SKM-1 (cell line): ENCODE measurements around the gene RARS2.
"Not testable (repeated sequence)": the region's sequence is repeated elsewhere in the genome, so short reads cannot be mapped to it uniquely, and the experiment has no call there.

Source experiments
- DNase-seq: peaks from one replicate; lab custom pipeline; 2025; ENCODE audit not compliant: unreplicated experiment; lab: John Stamatoyannopoulos, UW

RARS2 gene

GRCh38 chr6:87589693-87590416 lies at the start of gene RARS2, which contains the start of gene ORC3:
RARS2 (minus strand) TSS chr6:87589987; CDS start chr6:87589957, 30 bp downstream.
ORC3 (plus strand) TSS chr6:87590135; CDS start chr6:87590169, 34 bp downstream.
- peak; percentile 94 for DNase-seq

GRCh38 chr6:87639373-87639772 lies 49.6 kb upstream of the RARS2 start:
- no peak for DNase-seq

GRCh38 chr6:87637106-87637505 lies 47.3 kb upstream of the RARS2 start:
- no peak for DNase-seq

DNA sequence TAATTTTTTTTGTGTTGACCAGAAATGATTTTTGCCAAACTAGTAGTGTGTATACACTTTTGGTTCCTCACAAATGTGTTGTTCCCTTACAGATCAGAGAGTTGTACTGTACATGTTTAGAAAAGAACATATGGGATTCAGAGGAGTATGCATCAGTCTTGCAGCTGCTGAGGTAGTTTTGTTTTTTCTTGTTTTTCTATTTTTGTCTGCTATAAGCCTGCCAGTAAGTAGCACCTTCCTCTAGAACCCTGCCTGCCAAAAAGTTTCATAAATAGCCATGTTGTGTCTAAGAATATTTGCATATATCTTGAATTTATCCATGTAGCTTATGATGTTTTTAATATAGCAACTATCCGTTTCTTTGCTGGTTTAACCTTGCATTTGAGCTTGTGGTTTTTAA lies 46.5 kb upstream of the RARS2 start:
- no peak for DNase-seq

- no peak for DNase-seq
Measured at GRCh38 chr6:87633851-87634250, 44.1 kb upstream of the RARS2 start.

- no peak for DNase-seq
Measured at GRCh38 chr6:87630746-87631145, 41.0 kb upstream of the RARS2 start.

DNA sequence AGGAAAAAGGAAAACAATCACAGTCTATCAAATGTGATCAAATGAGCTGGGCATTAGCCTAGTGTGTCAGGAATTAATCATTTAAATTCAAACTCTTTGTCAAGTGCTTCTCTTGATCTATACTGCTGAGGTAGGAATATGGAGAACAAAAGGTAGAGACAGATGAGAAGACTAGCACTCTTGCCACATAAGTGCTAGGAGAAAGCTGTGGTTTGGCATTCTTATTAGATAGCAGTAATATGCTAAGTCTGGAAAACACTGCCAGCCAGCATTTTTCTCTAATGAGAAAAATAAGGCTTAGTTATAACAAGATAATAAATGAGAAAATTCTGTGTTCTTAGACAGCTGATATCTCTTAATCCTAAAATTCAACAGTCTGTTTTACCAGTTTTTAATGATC lies 39.1 kb upstream of the RARS2 start:
- no peak for DNase-seq

- no peak for DNase-seq
Measured at GRCh38 chr6:87628424-87628823, 38.6 kb upstream of the RARS2 start.

- no peak for DNase-seq
Measured at GRCh38 chr6:87623248-87623647, 33.5 kb upstream of the RARS2 start.

DNA sequence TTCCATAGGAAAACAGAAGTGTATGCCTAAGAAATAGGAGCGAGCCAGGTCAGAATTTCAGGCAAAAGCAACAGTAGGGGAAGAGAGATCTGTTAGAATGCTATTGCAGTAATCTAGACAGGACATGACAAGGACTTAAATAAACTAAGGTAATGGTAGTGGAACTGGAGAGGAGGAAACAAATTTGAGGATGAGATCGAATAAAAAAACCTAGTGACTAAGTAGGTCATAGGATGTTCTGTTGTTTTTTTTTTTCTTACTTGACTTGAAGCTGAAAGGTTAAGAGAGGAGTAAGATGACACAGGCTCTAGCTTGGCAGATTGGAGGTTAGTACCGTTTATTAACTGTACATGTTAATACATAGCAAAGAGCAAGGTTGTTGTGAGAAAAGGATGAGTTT lies 28.7 kb upstream of the RARS2 start:
- no peak for DNase-seq

- no peak for DNase-seq
Measured at GRCh38 chr6:87617405-87617804, 27.6 kb upstream of the RARS2 start.

- DNase-seq: not testable (repeated sequence)
Measured at GRCh38 chr6:87613018-87613417, 23.2 kb upstream of the RARS2 start.

- no peak for DNase-seq
Measured at GRCh38 chr6:87608802-87609201, 19.0 kb upstream of the RARS2 start.

DNA sequence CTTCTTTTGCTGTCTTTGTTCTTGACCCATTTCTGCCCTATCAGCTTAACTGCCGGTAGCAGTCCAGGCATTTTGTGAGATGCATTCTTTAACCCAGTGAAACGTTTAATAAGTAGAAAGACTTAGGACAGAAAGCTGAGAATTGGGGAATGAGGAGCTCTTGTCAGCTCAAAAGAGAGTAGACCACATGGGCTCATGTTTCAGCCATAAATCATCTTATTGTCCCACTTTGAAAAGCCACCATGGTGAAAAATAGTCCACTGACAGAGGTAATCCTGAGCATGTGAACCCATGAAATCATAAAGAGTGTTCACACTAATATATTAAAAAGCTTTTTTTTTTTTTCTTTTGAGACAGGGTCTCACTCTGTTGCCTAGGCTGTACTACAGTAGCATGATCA lies 16.4 kb upstream of the RARS2 start:
- no peak for DNase-seq

- no peak for DNase-seq
Measured at GRCh38 chr6:87600576-87600975, 10.8 kb upstream of the RARS2 start.

DNA sequence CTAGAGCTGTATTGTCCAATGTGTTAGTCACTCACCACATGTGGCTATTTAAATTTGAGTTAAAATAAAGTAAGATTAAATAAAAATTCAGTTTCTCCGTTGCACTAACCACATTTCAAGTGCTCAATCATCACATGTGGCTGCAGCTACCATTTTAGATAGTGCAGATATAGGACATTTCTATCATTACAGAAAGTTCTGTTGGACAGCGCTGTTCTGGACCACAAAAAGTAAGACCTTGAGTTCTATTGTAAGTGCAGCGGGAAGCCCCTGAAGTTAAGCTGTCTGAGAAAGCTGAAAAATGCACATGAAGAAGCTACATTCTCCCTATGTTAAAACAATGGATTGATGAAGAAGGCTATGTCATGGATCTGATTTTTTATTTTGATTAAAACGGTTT lies 1.2 kb upstream of the RARS2 start:
- DNase-seq: no peak

DNA sequence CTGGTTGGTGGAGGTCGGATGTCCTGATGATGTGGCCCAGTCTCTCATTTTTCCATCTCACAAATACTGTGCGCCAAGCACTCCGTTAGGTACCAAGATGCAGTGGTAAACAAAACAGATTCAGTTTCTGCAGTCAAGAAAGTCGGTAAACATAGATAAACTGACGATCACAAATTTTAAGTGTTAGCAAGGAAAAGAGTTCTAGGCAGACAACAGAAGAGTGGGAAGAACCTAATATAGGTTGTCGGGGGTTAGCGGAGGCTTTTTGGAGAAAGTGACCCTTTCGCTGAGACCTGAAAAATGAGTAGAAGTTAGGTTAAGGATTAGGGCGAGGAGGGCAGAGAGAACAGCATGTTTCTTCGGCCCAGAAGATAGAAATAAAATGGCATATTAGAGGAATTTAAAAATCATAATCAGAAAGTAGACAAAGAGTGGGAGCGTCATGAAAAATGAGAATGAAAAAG lies 662 bp upstream of the RARS2 start:
- no peak for DNase-seq

DNA sequence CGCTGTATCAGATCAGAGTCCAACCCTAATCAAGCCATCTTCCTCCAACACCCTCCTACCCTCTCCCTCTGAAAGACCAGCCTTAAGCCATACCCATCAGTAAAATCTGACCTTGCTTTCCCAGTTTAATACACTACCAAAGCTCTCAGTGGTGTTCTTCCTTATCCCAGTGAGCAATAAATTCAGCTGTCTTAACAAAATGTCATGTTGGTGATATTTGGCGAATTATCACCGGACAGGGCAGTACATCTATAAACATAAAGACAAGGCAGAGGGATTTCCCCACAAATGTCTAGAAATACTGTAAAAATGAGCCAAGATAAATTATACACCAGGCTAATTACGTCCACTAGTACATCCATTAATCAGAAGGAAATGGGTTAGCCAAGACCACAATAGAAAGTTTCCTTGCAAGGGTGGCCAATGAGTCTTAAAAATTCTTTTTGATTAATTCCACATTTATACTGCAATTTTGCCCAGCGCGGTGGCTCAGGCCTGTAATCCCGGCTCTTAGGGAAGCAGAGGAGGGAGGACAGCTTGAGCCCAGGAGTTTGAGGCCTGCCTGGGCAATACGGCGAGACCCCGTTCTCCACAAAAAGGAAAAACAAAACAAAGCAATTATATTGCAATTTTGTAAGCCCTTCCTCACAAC lies 905 bp downstream of the RARS2 start:
- no peak for DNase-seq

DNA sequence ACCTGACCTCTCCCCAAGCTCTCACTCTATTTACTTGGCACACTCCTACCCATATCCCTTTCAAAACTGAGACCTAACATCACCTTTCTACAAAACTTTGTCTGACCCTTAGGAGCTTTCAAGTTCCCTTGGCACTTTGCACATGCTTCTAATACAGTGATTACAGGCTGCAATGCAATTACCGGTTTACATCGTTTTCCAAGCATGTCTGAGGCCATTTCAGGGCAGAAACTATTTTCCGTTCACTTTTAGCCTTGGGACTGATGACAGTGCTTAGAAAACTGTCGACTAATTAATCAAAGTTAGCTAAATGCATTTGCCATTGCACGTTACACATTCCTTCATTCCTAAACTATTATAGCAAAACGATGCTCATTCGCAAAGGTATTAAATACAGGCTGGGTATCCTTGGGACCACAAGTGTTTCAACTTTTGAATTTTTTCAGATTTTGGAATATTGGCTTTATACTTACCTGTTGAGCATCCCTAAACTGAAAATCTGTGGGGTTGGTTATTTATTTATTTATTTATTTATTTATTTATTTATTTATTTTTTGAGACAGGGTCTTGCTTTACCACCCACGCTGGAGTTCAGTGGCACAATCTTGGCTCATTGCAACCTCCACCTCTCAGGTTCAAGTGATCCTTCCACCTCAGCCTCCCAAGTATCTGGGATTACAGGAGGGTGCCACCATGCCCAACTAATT lies 3.3 kb downstream of the RARS2 start:
- DNase-seq: no peak

GRCh38 chr6:87583822-87584221 lies 6.0 kb downstream of the RARS2 start:
- no peak for DNase-seq

DNA sequence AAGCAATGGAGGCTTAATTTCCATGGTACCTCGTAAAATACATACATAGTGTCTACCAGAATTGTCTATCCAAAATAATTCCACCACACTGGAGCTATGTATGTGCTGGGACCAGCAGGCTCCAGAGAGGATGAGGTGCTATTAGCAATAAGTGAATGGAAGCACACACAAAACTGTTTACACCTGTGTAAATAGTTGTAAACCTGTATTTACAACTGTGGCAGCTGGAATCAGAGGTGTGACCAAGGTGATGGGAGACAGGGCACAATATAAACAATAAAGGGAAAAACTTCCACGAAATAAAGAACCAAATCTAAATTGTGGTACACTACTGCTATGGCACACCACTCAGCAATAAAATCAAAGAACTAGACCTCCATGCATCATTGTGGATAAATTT lies 14.4 kb downstream of the RARS2 start:
- no peak for DNase-seq

DNA sequence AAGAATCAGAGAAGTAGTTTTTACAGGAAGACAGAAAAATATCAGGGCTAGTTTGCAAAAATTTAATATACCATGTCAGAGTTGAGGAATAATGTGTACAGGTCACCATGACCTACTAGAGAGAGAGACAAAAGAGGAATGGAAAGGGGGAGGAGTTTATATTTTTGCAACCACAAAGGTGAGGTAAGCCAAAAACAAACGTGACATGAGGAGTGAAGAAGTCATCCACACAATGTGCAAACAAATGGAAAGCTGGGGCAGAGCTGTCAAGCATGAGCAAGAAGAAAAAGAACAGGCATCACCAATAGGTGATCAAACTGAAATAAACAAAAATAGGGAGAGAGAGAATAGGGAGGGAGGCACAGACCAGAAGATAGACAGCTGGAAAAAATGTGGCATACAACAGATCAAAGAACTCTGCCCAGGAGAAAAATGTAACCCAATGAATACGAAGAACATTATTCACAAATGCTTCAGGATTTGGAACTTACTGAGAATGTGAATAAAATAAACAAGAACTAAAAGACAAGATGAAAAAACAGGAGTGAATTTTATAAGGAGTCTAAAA lies 15.5 kb downstream of the RARS2 start:
- DNase-seq: no peak
